ENCODE results near the gene CEP72.
"Not testable (repeated sequence)": the region's sequence is repeated elsewhere in the genome, so short reads cannot be mapped to it uniquely, and the experiment has no call there.

Gene CEP72

GRCh38 chr5:628351-629205 lies 16.4 kb downstream of the CEP72 start:
- H3K36me3 ChIP-seq (ENCODE audit: insufficient read depth, low read length), result peaks cover 46% of the 10 kb centered on the region
- H3K4me3 ChIP-seq (ENCODE audit: low read length); H3K27me3 ChIP-seq (ENCODE audit: insufficient read depth, low read length); H3K9me3 ChIP-seq (ENCODE audit: low read length); H2AFZ ChIP-seq (ENCODE audit: low read depth, low read length); H3K4me1 ChIP-seq (ENCODE audit: insufficient read depth, low read length): not testable (repeated sequence)

GRCh38 chr5:633501-633955 lies 21.4 kb downstream of the CEP72 start:
- peaks cover 42% of the 10 kb centered on the region for H3K36me3 ChIP-seq (ENCODE audit: insufficient read depth, low read length)
- H3K4me1 ChIP-seq (ENCODE audit: insufficient read depth, low read length), result no peaks in the 10 kb centered on the region

GRCh38 chr5:634191-634590 lies 22.1 kb downstream of the CEP72 start:
- no peak overlapping the region for H3K4me3 ChIP-seq (ENCODE audit: low read length)
- H3K27me3 ChIP-seq (ENCODE audit: insufficient read depth, low read length), result no peaks in the 10 kb centered on the region
- H2AFZ ChIP-seq (ENCODE audit: low read depth, low read length), result no peak overlapping the region
- H3K4me1 ChIP-seq (ENCODE audit: insufficient read depth, low read length), result no peaks in the 10 kb centered on the region
- H3K36me3 ChIP-seq (ENCODE audit: insufficient read depth, low read length), result peaks cover 45% of the 10 kb centered on the region
- peaks cover 2% of the 10 kb centered on the region for H3K9me3 ChIP-seq (ENCODE audit: low read length)

More at GRCh38 chr5:633501-633955, 21.4 kb downstream of the CEP72 start:
- Histone ChIP-seq H2AFZ (ENCODE audit: low read depth, low read length) (no peak overlapping the region), H3K9me3 (ENCODE audit: low read length) (peaks cover 2% of the 10 kb centered on the region), H3K27me3 (ENCODE audit: insufficient read depth, low read length) (no peaks in the 10 kb centered on the region), H3K4me3 (ENCODE audit: low read length) (no peak overlapping the region)

GRCh38 chr5:635306-636055 lies 23.3 kb downstream of the CEP72 start:
- Histone ChIP-seq H3K27me3 (ENCODE audit: insufficient read depth, low read length) (no peaks in the 10 kb centered on the region), H3K4me3 (ENCODE audit: low read length) (no peak overlapping the region), H3K36me3 (ENCODE audit: insufficient read depth, low read length) (peaks cover 57% of the 10 kb centered on the region), H2AFZ (ENCODE audit: low read depth, low read length) (no peak overlapping the region), H3K9me3 (ENCODE audit: low read length) (peaks cover 2% of the 10 kb centered on the region), H3K4me1 (ENCODE audit: insufficient read depth, low read length) (no peaks in the 10 kb centered on the region)

GRCh38 chr5:636951-637350 lies 24.8 kb downstream of the CEP72 start:
- no peak overlapping the region for H3K4me3 ChIP-seq (ENCODE audit: low read length)
- no peaks in the 10 kb centered on the region for H3K4me1 ChIP-seq (ENCODE audit: insufficient read depth, low read length)
- H3K9me3 ChIP-seq (ENCODE audit: low read length), result peaks cover 2% of the 10 kb centered on the region
- peaks cover 68% of the 10 kb centered on the region for H3K36me3 ChIP-seq (ENCODE audit: insufficient read depth, low read length)
- H3K27me3 ChIP-seq (ENCODE audit: insufficient read depth, low read length), result no peaks in the 10 kb centered on the region
- no peak overlapping the region for H2AFZ ChIP-seq (ENCODE audit: low read depth, low read length)

GRCh38 chr5:637581-638450 lies 25.7 kb downstream of the CEP72 start:
- Histone ChIP-seq H2AFZ (ENCODE audit: low read depth, low read length) (no peak overlapping the region), H3K27me3 (ENCODE audit: insufficient read depth, low read length) (no peaks in the 10 kb centered on the region), H3K4me3 (ENCODE audit: low read length) (no peak overlapping the region), H3K9me3 (ENCODE audit: low read length) (peaks cover 2% of the 10 kb centered on the region), H3K4me1 (ENCODE audit: insufficient read depth, low read length) (no peaks in the 10 kb centered on the region), H3K36me3 (ENCODE audit: insufficient read depth, low read length) (peaks cover 74% of the 10 kb centered on the region)

GRCh38 chr5:638501-639252 lies 26.5 kb downstream of the CEP72 start:
- H2AFZ ChIP-seq (ENCODE audit: low read depth, low read length), result no peak overlapping the region
- H3K9me3 ChIP-seq (ENCODE audit: low read length), result peaks cover 2% of the 10 kb centered on the region
- H3K36me3 ChIP-seq (ENCODE audit: insufficient read depth, low read length), result peaks cover 82% of the 10 kb centered on the region
- H3K4me1 ChIP-seq (ENCODE audit: insufficient read depth, low read length), result no peaks in the 10 kb centered on the region
- H3K27me3 ChIP-seq (ENCODE audit: insufficient read depth, low read length), result no peaks in the 10 kb centered on the region
- no peak overlapping the region for H3K4me3 ChIP-seq (ENCODE audit: low read length)

- no peak overlapping the region for H3K4me3 ChIP-seq (ENCODE audit: low read length)
- H2AFZ ChIP-seq (ENCODE audit: low read depth, low read length), result no peak overlapping the region
- H3K27me3 ChIP-seq (ENCODE audit: insufficient read depth, low read length), result no peaks in the 10 kb centered on the region
- peaks cover 2% of the 10 kb centered on the region for H3K9me3 ChIP-seq (ENCODE audit: low read length)
- H3K4me1 ChIP-seq (ENCODE audit: insufficient read depth, low read length), result no peaks in the 10 kb centered on the region
- H3K36me3 ChIP-seq (ENCODE audit: insufficient read depth, low read length), result peaks cover 81% of the 10 kb centered on the region
Observed at GRCh38 chr5:639253-639530, 27.1 kb downstream of the CEP72 start.

GRCh38 chr5:639584-640213 lies 27.6 kb downstream of the CEP72 start:
- Histone ChIP-seq H3K4me1 (ENCODE audit: insufficient read depth, low read length) (no peaks in the 10 kb centered on the region), H2AFZ (ENCODE audit: low read depth, low read length) (no peak overlapping the region), H3K36me3 (ENCODE audit: insufficient read depth, low read length) (peaks cover 83% of the 10 kb centered on the region), H3K9me3 (ENCODE audit: low read length) (peaks cover 2% of the 10 kb centered on the region), H3K27me3 (ENCODE audit: insufficient read depth, low read length) (no peaks in the 10 kb centered on the region), H3K4me3 (ENCODE audit: low read length) (no peak overlapping the region)

GRCh38 chr5:640461-641330 lies 28.6 kb downstream of the CEP72 start:
- peaks cover 87% of the 10 kb centered on the region for H3K36me3 ChIP-seq (ENCODE audit: insufficient read depth, low read length)
- no peaks in the 10 kb centered on the region for H3K27me3 ChIP-seq (ENCODE audit: insufficient read depth, low read length)
- no peaks in the 10 kb centered on the region for H3K4me1 ChIP-seq (ENCODE audit: insufficient read depth, low read length)
- no peak overlapping the region for H2AFZ ChIP-seq (ENCODE audit: low read depth, low read length)
- H3K4me3 ChIP-seq (ENCODE audit: low read length), result no peak overlapping the region
- no peaks in the 10 kb centered on the region for H3K9me3 ChIP-seq (ENCODE audit: low read length)

GRCh38 chr5:641331-641765 lies 29.2 kb downstream of the CEP72 start:
- no peaks in the 10 kb centered on the region for H3K27me3 ChIP-seq (ENCODE audit: insufficient read depth, low read length)
- no peak overlapping the region for H2AFZ ChIP-seq (ENCODE audit: low read depth, low read length)
- H3K9me3 ChIP-seq (ENCODE audit: low read length), result no peaks in the 10 kb centered on the region
- no peaks in the 10 kb centered on the region for H3K4me1 ChIP-seq (ENCODE audit: insufficient read depth, low read length)
- no peak overlapping the region for H3K4me3 ChIP-seq (ENCODE audit: low read length)
- peaks cover 87% of the 10 kb centered on the region for H3K36me3 ChIP-seq (ENCODE audit: insufficient read depth, low read length)

Data from neuron (in vitro differentiated cells).